IMR-90 (cell line): Measurements from ENCODE around the gene FRYL.

Source experiments
- CEBPB ChIP-seq: IDR thresholded peaks from 2 replicates; pipeline ENCODE4 v1.6.1; 2012; ENCODE audit warnings: low read depth, low read length, improper control_type of control experiment
- CTCF ChIP-seq: conservative IDR thresholded peaks from 2 replicates; pipeline ENCODE4 v1.5.1; 2012; ENCODE audit warnings: mild to moderate bottlenecking, low read depth, low read length, improper control_type of control experiment
- ELK1 ChIP-seq: fragments of 150-350 bp; IDR thresholded peaks from 2 replicates; pipeline ENCODE4 v1.6.1; 2016; ENCODE audit warnings: low read depth, mild to moderate bottlenecking, low read length, moderate library complexity, borderline replicate concordance

GRCh38 chr4:48462363-48462762 is 317.7 kb downstream of the FRYL start:
- TF ChIP-seq CTCF (no peak), CEBPB (no peak), ELK1 (no peak)
